ENCODE results near the gene ZBTB44. TPM values are rescaled to one million over a fixed set of nuclear protein-coding genes. Genes with fewer than 3 reads are reported as not detected.

ZBTB44 gene
- total and polyA plus RNA-seq, 8 donors, result 34.1 to 53.7 (median 42.7) TPM

DNA sequence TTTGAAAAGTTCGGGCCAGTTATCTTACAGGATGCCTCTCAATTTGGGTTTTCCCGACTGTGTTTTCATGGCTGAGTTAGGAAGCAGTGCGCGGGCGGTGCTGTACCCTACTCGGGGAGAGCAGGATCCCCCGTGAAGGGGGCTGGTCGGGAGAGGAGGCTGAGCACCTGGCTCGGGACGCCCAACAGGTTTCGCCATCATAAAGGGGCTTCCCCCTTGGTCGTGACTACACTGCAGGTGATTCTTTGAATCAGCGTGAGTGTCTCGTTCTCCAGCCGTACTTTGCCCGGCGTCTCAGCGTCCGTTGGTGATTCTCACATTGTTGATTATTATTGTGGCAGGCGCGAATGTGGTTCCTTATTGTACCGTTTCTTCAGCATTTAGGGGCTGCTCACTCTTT is 108.6 kb downstream of the ZBTB44 start:
- Histone ChIP-seq H3K4me1 (no peaks in the 10 kb centered on the region), H3K36me3 (peaks cover 0 to 32% of the 10 kb centered on the region in 2 donors), H3K9me3 (no peaks in the 10 kb centered on the region), H3K27me3 (no peaks in the 10 kb centered on the region), H3K4me3 (no peak overlapping the region), H3K27ac (no peak overlapping the region)
- DNase-seq (no peak), ATAC-seq (no peak)
- TF ChIP-seq, protein P1, sequence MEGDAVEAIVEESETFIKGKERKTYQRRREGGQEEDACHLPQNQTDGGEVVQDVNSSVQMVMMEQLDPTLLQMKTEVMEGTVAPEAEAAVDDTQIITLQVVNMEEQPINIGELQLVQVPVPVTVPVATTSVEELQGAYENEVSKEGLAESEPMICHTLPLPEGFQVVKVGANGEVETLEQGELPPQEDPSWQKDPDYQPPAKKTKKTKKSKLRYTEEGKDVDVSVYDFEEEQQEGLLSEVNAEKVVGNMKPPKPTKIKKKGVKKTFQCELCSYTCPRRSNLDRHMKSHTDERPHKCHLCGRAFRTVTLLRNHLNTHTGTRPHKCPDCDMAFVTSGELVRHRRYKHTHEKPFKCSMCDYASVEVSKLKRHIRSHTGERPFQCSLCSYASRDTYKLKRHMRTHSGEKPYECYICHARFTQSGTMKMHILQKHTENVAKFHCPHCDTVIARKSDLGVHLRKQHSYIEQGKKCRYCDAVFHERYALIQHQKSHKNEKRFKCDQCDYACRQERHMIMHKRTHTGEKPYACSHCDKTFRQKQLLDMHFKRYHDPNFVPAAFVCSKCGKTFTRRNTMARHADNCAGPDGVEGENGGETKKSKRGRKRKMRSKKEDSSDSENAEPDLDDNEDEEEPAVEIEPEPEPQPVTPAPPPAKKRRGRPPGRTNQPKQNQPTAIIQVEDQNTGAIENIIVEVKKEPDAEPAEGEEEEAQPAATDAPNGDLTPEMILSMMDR (IDR thresholded peaks at IDR 0.05), result no peak
- intact Hi-C loops (cut with DNase I), result loop anchor here in 1 of 2 donors (10.0 kb wide), 1 partner anchor 659 kb away; no protein-coding TSS in a partner anchor

DNA sequence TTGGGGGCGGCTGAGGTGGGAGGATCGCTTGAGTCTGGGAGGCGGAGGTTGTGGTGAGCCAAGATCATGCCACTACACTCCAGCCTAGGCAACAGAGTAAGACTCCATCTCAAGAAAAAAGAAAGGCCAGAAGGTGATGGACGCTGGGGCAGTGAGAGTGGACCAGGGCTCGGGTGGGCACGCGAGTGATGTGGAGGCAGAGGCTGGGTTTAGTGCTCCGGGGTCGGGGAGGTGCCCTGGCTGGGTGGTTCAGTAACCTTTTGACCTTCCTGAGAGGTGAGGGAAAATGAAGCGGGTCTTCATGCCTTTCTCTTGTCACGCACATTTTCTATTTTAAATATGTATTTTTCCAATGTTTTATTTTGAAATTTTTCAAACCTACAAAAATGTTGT is 110.0 kb downstream of the ZBTB44 start:
- Histone ChIP-seq H3K27me3 (no peaks in the 10 kb centered on the region), H3K4me3 (no peak overlapping the region), H3K4me1 (no peaks in the 10 kb centered on the region), H3K9me3 (no peaks in the 10 kb centered on the region), H3K27ac (no peak overlapping the region), H3K36me3 (peaks cover 0 to 47% of the 10 kb centered on the region in 2 donors)
- ATAC-seq (no peak), DNase-seq (no peak)
- TF ChIP-seq, protein P1 (IDR thresholded peaks at IDR 0.05), result no peak
- intact Hi-C loops (cut with DNase I), result loop anchor here in 1 of 2 donors (10.0 kb wide), 1 partner anchor 660 kb away; no protein-coding TSS in a partner anchor

DNA sequence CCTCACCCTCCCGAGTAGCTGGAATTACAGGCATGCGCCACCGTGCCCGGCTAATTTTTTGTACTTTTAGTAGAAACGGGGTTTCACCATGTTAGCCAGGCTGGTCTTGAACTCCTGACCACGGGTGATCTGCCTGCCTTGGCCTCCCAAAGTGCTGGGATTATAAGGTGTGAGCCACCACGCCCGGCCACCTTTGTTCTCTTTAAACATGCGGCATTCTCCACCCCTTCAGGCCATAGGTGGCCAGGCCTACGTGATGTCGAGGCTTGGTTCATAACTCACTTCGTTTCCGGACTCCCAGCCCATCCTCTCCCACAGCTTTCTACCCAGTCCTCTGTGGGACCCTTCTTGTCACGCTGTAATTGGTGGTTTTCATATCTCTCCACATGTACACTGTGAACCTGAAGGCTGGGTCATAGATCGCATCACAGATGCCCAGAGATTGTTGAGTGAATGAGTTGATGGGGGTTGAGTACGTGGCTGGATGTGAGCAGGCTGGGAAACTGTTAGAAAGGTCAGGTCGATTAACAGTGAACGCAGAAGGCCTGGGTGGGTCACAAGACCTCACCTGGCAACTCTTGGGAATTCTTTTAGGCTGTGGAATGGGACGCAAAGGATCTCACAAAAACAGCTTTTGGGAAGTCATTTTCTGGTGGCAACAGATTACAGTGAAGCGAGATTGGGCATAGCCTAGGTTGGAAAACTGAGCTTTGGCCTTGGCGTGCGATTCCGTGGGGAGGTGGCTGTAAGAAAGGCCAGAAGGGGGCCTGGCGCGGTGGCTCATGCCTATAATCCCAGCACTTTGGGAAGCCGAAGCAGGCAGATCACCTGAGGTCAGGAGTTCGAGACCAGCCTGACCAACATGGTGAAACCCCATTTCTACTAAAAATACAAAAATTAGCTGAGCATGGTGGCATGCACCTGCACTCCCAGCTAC is 110.7 kb downstream of the ZBTB44 start:
- Histone ChIP-seq H3K4me1 (no peaks in the 10 kb centered on the region), H3K36me3 (peaks cover 0 to 47% of the 10 kb centered on the region in 2 donors), H3K4me3 (no peak overlapping the region), H3K9me3 (no peaks in the 10 kb centered on the region), H3K27me3 (no peaks in the 10 kb centered on the region), H3K27ac (no peak overlapping the region)
- DNase-seq, result peak in 1 of 4 donors; percentile 27
- ATAC-seq, result no peak
- TF ChIP-seq, protein P1 (IDR thresholded peaks at IDR 0.05), result no peak
- intact Hi-C loops (cut with DNase I), result loop anchor here in 1 of 2 donors (10.0 kb wide), 1 partner anchor 661 kb away; no protein-coding TSS in a partner anchor

DNA sequence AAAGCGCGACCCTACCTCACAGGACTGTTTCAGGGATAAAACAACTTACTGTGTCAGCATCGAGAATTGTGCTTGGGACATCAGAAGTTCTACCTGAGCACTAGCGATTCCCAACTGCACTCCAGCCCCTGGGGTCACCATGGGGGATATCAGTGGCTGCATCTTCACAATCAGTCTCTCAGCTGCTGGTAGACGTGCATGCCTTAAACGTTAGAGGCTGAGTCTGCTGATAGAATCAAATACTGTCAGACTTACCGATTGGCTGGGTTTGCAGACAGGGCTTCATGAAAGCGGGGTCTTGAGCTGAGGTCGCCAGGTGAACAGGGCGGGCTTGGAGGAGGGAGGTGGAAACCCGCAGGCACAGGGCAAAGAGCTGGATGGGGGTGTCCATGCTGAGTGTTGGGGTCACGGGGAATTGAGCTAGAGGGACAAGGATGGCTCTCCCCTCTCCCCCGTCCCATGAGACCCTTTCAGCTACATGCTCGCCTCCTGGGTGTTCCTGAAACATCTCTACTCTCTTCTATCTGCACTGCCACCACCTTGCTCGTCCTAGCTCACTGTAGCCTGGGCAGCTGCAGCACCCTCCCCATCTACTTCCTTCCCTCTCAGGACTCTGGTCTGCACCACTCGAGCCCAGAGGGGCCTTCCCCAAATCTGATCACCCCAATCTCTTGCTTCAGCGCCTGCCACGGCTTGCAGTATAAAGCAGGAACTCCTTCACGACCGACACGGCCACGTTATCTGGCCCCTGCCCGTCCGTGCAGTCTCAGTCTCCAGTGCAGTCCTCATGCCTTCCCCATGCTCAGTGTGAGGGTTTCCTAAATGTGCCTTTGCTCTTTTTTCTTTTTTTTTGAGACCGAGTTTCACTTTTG is 111.7 kb downstream of the ZBTB44 start:
- no peak overlapping the region for H3K4me3 ChIP-seq
- H3K4me1 ChIP-seq, result no peaks in the 10 kb centered on the region
- TF ChIP-seq, protein P1 (IDR thresholded peaks at IDR 0.05), result no peak
- ATAC-seq (no peak), DNase-seq (peak in 1 of 4 donors; percentile 20)
- no peaks in the 10 kb centered on the region for H3K9me3 ChIP-seq
- peaks cover 0 to 47% of the 10 kb centered on the region in 2 donors for H3K36me3 ChIP-seq
- H3K27me3 ChIP-seq, result no peaks in the 10 kb centered on the region
- intact Hi-C loops (cut with DNase I), result loop anchor here in 1 of 2 donors (10.0 kb wide), 1 partner anchor 662 kb away; no protein-coding TSS in a partner anchor
- H3K27ac ChIP-seq, result no peak overlapping the region

Data from left lung (tissue), 10 donors.